ENCODE measurements around the gene BLTP3A.
"Not testable (repeated sequence)": the region's sequence is repeated elsewhere in the genome, so short reads cannot be mapped to it uniquely, and the experiment has no call there.

Gene BLTP3A

DNA sequence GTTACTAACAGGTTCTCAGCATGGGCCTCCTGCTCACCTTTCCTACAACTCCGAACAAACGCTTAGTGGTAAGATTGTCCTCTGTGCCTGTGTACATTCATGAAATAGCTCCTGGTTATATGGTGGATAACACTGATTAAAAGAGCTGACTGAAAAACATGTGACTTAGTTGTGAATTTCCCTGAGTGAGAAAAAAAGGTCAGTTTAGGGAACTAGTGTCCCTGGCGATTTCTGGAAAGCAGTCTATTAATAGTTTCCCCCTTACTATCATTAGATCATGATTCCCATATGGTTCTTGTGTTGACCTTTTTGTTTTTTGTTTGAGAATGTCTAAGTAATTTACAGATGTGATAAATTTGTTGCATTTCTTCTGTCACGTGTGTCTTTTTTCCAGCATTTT, 18.9 kb upstream of the BLTP3A start:
- DNase-seq (ENCODE audit: extremely low spot score): no peak
- TF ChIP-seq, protein P1, sequence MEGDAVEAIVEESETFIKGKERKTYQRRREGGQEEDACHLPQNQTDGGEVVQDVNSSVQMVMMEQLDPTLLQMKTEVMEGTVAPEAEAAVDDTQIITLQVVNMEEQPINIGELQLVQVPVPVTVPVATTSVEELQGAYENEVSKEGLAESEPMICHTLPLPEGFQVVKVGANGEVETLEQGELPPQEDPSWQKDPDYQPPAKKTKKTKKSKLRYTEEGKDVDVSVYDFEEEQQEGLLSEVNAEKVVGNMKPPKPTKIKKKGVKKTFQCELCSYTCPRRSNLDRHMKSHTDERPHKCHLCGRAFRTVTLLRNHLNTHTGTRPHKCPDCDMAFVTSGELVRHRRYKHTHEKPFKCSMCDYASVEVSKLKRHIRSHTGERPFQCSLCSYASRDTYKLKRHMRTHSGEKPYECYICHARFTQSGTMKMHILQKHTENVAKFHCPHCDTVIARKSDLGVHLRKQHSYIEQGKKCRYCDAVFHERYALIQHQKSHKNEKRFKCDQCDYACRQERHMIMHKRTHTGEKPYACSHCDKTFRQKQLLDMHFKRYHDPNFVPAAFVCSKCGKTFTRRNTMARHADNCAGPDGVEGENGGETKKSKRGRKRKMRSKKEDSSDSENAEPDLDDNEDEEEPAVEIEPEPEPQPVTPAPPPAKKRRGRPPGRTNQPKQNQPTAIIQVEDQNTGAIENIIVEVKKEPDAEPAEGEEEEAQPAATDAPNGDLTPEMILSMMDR (IDR thresholded peaks at IDR 0.05; ENCODE audit: control extremely low read depth, extremely low read depth, low read depth, missing control alignments): no peak
- ChIA-PET POLR2A (no interaction called here), CTCF (interaction anchor here (1.3 to 1.4 kb wide), 2 partner anchors 32 to 163 kb away, joined by 3 read pairs; no protein-coding TSS in a partner anchor)

DNA sequence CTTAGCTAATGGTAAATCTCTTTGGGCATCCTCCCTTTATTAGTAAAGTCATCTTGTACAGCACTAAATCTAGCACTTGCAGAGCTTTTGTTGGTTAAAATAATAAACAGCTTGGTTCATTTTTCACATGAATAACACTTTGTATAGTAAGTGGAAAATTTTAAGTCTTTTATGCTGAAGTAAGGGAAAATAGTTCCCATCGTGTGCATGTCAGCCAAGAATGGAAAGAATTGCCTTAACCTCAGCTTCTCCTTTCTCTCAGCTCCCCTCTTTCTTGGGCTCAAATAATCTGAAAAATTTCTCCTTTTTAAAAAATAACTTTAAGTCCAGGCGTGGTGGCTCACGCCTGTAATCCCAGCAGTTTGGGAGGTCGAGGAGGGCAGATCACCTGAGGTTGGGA, 18.0 kb upstream of the BLTP3A start:
- CTCF ChIA-PET: interaction anchor here (1.3 to 1.9 kb wide), 2 partner anchors 18 to 164 kb away, joined by 3 to 6 read pairs; partner anchors contain the start of gene BLTP3A

DNA sequence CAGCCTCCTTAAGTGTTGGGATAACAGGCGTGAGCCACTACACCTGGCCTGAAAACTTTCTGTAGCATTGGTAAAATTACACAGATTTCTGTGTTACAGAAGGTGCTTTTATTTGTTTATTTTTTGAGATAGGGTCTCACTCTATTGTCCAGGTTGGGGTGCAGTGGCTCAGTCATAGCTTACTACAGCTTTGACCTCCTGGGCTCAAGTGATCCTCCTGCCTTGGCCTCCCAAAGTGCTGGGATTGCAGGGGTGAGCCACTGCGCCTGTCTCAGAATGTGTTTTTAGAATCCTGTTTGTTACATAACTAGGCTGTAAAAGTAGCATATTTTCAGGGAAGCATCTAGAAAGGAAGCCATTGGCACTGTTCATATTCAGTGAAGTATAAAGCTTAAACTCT, 16.9 kb upstream of the BLTP3A start:
- ChIA-PET CTCF (interaction anchor here (0.7 to 1.9 kb wide), 2 partner anchors 9 to 17 kb away, joined by 3 to 6 read pairs; partner anchors contain the start of gene BLTP3A), POLR2A (no interaction called here)
- TF ChIP-seq, protein P1 (IDR thresholded peaks at IDR 0.05; ENCODE audit: control extremely low read depth, extremely low read depth, low read depth, missing control alignments): no peak

More for the DNA sequence above, 18.0 kb upstream of the BLTP3A start:
- POLR2A ChIA-PET: interaction anchor here (0.7 kb wide), 1 partner anchor 298 kb away, joined by 3 read pairs; no protein-coding TSS in a partner anchor
- no peak for DNase-seq (ENCODE audit: extremely low spot score)
- TF ChIP-seq, protein P1 (IDR thresholded peaks at IDR 0.05; ENCODE audit: control extremely low read depth, extremely low read depth, low read depth, missing control alignments): no peak

DNA sequence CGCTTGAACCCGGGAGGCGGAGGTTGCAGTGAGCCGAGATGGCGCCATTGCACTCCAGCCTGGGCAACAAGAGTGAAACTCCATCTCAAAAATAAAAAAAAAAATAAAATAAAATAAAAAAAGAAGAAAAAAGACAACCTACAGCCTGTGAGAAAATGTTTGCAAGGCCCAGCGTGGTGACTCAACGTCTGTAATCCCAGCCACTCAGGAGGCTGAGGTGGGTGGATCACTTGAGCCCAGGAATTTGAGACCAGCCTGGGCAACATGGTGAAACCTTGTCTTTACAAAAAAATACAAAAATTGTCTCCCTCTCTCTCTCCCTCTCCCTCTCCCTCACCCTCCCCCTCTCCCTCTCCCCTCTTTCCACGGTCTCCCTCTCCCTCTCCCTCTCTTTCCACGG, 6.5 kb upstream of the BLTP3A start:
- POLR2A ChIA-PET, CTCF ChIA-PET: not testable (repeated sequence)

More for the DNA sequence above, 16.9 kb upstream of the BLTP3A start:
- DNase-seq (ENCODE audit: extremely low spot score): no peak

DNA sequence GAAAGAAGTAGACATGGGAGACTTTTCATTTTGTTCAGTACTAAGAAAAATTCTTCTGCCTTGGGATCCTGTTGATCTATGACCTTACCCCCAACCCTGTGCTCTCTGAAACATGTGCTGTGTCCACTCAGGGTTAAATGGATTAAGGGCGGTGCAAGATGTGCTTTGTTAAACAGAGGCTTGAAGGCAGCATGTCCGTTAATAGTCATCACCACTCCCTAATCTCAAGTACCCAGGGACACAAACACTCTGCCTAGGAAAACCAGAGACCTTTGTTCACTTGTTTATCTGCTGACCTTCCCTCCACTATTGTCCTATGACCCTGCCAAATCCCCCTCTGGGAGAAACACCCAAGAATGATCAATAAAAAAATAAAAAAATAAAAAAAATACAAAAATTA, 4.7 kb upstream of the BLTP3A start:
- CTCF ChIA-PET, POLR2A ChIA-PET: not testable (repeated sequence)

More for the DNA sequence above, 6.5 kb upstream of the BLTP3A start:
- DNase-seq (ENCODE audit: extremely low spot score): not testable (repeated sequence)

DNA sequence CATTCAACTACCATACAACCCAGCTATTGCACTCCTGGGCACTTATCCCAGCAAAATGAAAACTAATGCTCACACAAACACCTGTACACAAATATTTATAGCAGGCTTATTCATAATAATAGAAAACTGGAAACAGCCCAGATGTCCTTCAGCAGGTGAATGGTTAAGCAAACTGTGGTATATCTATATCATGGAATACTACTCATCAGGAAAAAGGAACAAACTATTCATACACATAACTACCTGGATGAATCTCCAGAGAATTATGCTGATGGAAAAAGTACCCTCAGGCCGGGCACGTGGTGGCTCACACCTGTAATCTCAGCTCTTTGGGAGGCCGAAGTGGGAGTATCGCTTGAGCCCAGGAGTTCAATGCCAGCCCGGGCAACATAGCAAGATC, 3.8 kb upstream of the BLTP3A start:
- TF ChIP-seq, protein P1 (IDR thresholded peaks at IDR 0.05; ENCODE audit: control extremely low read depth, extremely low read depth, low read depth, missing control alignments): no peak
- ChIA-PET CTCF (no interaction called here), POLR2A (no interaction called here)
- DNase-seq (ENCODE audit: extremely low spot score): no peak

More for the DNA sequence above, 4.7 kb upstream of the BLTP3A start:
- not testable (repeated sequence) for DNase-seq (ENCODE audit: extremely low spot score)

DNA sequence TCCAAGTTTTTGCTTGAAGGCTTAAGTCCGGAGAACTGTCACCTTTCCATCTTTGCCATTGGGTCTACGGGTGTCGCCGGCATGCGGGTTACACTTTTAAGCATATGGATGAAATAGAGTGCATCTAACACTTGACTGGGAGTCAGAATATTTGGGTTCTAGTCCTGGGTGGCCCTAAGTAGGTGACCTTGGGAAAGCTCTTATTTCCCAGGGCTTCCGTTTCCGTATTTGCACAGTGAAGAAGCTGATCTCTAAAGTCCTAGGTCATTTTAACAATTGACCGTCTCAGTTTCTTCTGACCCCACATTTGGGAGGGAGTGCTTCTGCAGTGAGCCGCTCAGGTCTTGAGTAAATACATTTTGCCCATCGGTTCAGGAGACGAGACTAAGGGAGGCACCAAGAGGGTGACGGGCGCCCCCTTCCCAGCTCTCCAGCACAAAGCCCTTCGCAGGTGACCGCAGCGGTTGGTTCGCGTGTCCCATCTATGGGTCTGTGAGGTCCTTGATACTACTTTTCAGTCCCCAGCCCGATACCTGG, 651 bp upstream of the BLTP3A start:
- peak; percentile 65 for DNase-seq (ENCODE audit: extremely low spot score)
- TF ChIP-seq, protein P1 (IDR thresholded peaks at IDR 0.05; ENCODE audit: control extremely low read depth, extremely low read depth, low read depth, missing control alignments): peak; percentile 49
- ChIA-PET CTCF (interaction anchor here (0.8 to 3.6 kb wide), 17 partner anchors 8 to 542 kb away, joined by 3 to 28 read pairs (median 5); partner anchors contain the start of genes SMIM29 and SNRPC), POLR2A (interaction anchor here (0.5 to 1.2 kb wide), 4 partner anchors 14 to 1875 kb away, joined by 3 read pairs; no protein-coding TSS in a partner anchor)

Measured in GM10248 (cell line).